ENCODE results near the gene KLHDC4.
"Not testable (repeated sequence)": the region's sequence is repeated elsewhere in the genome, so short reads cannot be mapped to it uniquely, and the experiment has no call there.

Gene KLHDC4

GRCh38 chr16:87721622-87722585 is 43.9 kb downstream of the KLHDC4 start:
- H3K4me1 ChIP-seq (ENCODE audit: control insufficient read depth, insufficient read depth, low read length): no peaks in the 10 kb centered on the region
- no peaks in the 10 kb centered on the region for H3K27me3 ChIP-seq (ENCODE audit: control insufficient read depth, insufficient read depth, low read length)
- no peak overlapping the region for H3K4me3 ChIP-seq (ENCODE audit: low read length)
- H3K9me3 ChIP-seq (ENCODE audit: control insufficient read depth, low read length): no peaks in the 10 kb centered on the region
- H3K9ac ChIP-seq (ENCODE audit: low read length): no peak overlapping the region
- no peaks in the 10 kb centered on the region for H3K36me3 ChIP-seq (ENCODE audit: control insufficient read depth, insufficient read depth, low read length)

- H3K4me3 ChIP-seq (ENCODE audit: low read length): no peak overlapping the region
- H3K4me1 ChIP-seq (ENCODE audit: control insufficient read depth, insufficient read depth, low read length): no peaks in the 10 kb centered on the region
- H3K9me3 ChIP-seq (ENCODE audit: control insufficient read depth, low read length): no peaks in the 10 kb centered on the region
- H3K27me3 ChIP-seq (ENCODE audit: control insufficient read depth, insufficient read depth, low read length): no peaks in the 10 kb centered on the region
- no peak overlapping the region for H3K9ac ChIP-seq (ENCODE audit: low read length)
- no peaks in the 10 kb centered on the region for H3K36me3 ChIP-seq (ENCODE audit: control insufficient read depth, insufficient read depth, low read length)
Measured at GRCh38 chr16:87720446-87720845, 45.3 kb downstream of the KLHDC4 start.

GRCh38 chr16:87718831-87719230 is 47.0 kb downstream of the KLHDC4 start:
- not testable (repeated sequence) for H3K9ac ChIP-seq (ENCODE audit: low read length); H3K27me3 ChIP-seq (ENCODE audit: control insufficient read depth, insufficient read depth, low read length); H3K9me3 ChIP-seq (ENCODE audit: control insufficient read depth, low read length); H3K36me3 ChIP-seq (ENCODE audit: control insufficient read depth, insufficient read depth, low read length); H3K4me1 ChIP-seq (ENCODE audit: control insufficient read depth, insufficient read depth, low read length); H3K4me3 ChIP-seq (ENCODE audit: low read length)

GRCh38 chr16:87715658-87716057 is 50.1 kb downstream of the KLHDC4 start:
- no peak overlapping the region for H3K9ac ChIP-seq (ENCODE audit: low read length)
- no peaks in the 10 kb centered on the region for H3K27me3 ChIP-seq (ENCODE audit: control insufficient read depth, insufficient read depth, low read length)
- no peak overlapping the region for H3K4me3 ChIP-seq (ENCODE audit: low read length)
- H3K9me3 ChIP-seq (ENCODE audit: control insufficient read depth, low read length): no peaks in the 10 kb centered on the region
- H3K4me1 ChIP-seq (ENCODE audit: control insufficient read depth, insufficient read depth, low read length): peaks cover 13% of the 10 kb centered on the region
- H3K36me3 ChIP-seq (ENCODE audit: control insufficient read depth, insufficient read depth, low read length): no peaks in the 10 kb centered on the region

- Histone ChIP-seq H3K27me3 (ENCODE audit: control insufficient read depth, insufficient read depth, low read length) (no peaks in the 10 kb centered on the region), H3K36me3 (ENCODE audit: control insufficient read depth, insufficient read depth, low read length) (no peaks in the 10 kb centered on the region), H3K4me3 (ENCODE audit: low read length) (no peak overlapping the region), H3K4me1 (ENCODE audit: control insufficient read depth, insufficient read depth, low read length) (peaks cover 13% of the 10 kb centered on the region), H3K9ac (ENCODE audit: low read length) (no peak overlapping the region), H3K9me3 (ENCODE audit: control insufficient read depth, low read length) (no peaks in the 10 kb centered on the region)
Measured at GRCh38 chr16:87715231-87715630, 50.6 kb downstream of the KLHDC4 start.

- Histone ChIP-seq H3K27me3 (ENCODE audit: control insufficient read depth, insufficient read depth, low read length) (no peaks in the 10 kb centered on the region), H3K36me3 (ENCODE audit: control insufficient read depth, insufficient read depth, low read length) (no peaks in the 10 kb centered on the region), H3K4me3 (ENCODE audit: low read length) (no peak overlapping the region), H3K9me3 (ENCODE audit: control insufficient read depth, low read length) (no peaks in the 10 kb centered on the region), H3K4me1 (ENCODE audit: control insufficient read depth, insufficient read depth, low read length) (peaks cover 13% of the 10 kb centered on the region), H3K9ac (ENCODE audit: low read length) (no peak overlapping the region)
Measured at GRCh38 chr16:87713451-87714229, 52.1 kb downstream of the KLHDC4 start.

- Histone ChIP-seq H3K9ac (ENCODE audit: low read length) (no peak overlapping the region), H3K36me3 (ENCODE audit: control insufficient read depth, insufficient read depth, low read length) (no peaks in the 10 kb centered on the region), H3K27me3 (ENCODE audit: control insufficient read depth, insufficient read depth, low read length) (no peaks in the 10 kb centered on the region), H3K4me1 (ENCODE audit: control insufficient read depth, insufficient read depth, low read length) (peaks cover 13% of the 10 kb centered on the region), H3K4me3 (ENCODE audit: low read length) (no peak overlapping the region), H3K9me3 (ENCODE audit: control insufficient read depth, low read length) (no peaks in the 10 kb centered on the region)
Measured at GRCh38 chr16:87712184-87712762, 53.5 kb downstream of the KLHDC4 start.

GRCh38 chr16:87710887-87711286 is 54.9 kb downstream of the KLHDC4 start:
- no peaks in the 10 kb centered on the region for H3K27me3 ChIP-seq (ENCODE audit: control insufficient read depth, insufficient read depth, low read length)
- no peak overlapping the region for H3K4me3 ChIP-seq (ENCODE audit: low read length)
- H3K36me3 ChIP-seq (ENCODE audit: control insufficient read depth, insufficient read depth, low read length): no peaks in the 10 kb centered on the region
- no peaks in the 10 kb centered on the region for H3K9me3 ChIP-seq (ENCODE audit: control insufficient read depth, low read length)
- H3K4me1 ChIP-seq (ENCODE audit: control insufficient read depth, insufficient read depth, low read length): peaks cover 22% of the 10 kb centered on the region
- H3K9ac ChIP-seq (ENCODE audit: low read length): no peak overlapping the region

- Histone ChIP-seq H3K9me3 (ENCODE audit: control insufficient read depth, low read length) (no peaks in the 10 kb centered on the region), H3K4me3 (ENCODE audit: low read length) (no peak overlapping the region), H3K36me3 (ENCODE audit: control insufficient read depth, insufficient read depth, low read length) (no peaks in the 10 kb centered on the region), H3K4me1 (ENCODE audit: control insufficient read depth, insufficient read depth, low read length) (peaks cover 25% of the 10 kb centered on the region), H3K9ac (ENCODE audit: low read length) (no peak overlapping the region), H3K27me3 (ENCODE audit: control insufficient read depth, insufficient read depth, low read length) (no peaks in the 10 kb centered on the region)
Measured at GRCh38 chr16:87709677-87710076, 56.1 kb downstream of the KLHDC4 start.

- Histone ChIP-seq H3K9ac (ENCODE audit: low read length) (no peak overlapping the region), H3K36me3 (ENCODE audit: control insufficient read depth, insufficient read depth, low read length) (no peaks in the 10 kb centered on the region), H3K4me3 (ENCODE audit: low read length) (no peak overlapping the region), H3K27me3 (ENCODE audit: control insufficient read depth, insufficient read depth, low read length) (no peaks in the 10 kb centered on the region), H3K4me1 (ENCODE audit: control insufficient read depth, insufficient read depth, low read length) (peaks cover 25% of the 10 kb centered on the region), H3K9me3 (ENCODE audit: control insufficient read depth, low read length) (no peaks in the 10 kb centered on the region)
Measured at GRCh38 chr16:87708881-87709638, 56.7 kb downstream of the KLHDC4 start.

- H3K9ac ChIP-seq (ENCODE audit: low read length): no peak overlapping the region
- no peaks in the 10 kb centered on the region for H3K36me3 ChIP-seq (ENCODE audit: control insufficient read depth, insufficient read depth, low read length)
- H3K27me3 ChIP-seq (ENCODE audit: control insufficient read depth, insufficient read depth, low read length): no peaks in the 10 kb centered on the region
- no peak overlapping the region for H3K4me3 ChIP-seq (ENCODE audit: low read length)
- H3K9me3 ChIP-seq (ENCODE audit: control insufficient read depth, low read length): no peaks in the 10 kb centered on the region
- peaks cover 25% of the 10 kb centered on the region for H3K4me1 ChIP-seq (ENCODE audit: control insufficient read depth, insufficient read depth, low read length)
Measured at GRCh38 chr16:87707714-87708580, 57.8 kb downstream of the KLHDC4 start.
